HG03342 (cell line): Measurements from ENCODE around the gene SMG6.

ENCODE experiments used
- ATAC-seq: cut with Tn5 transposase; IDR thresholded peaks from one replicate; pipeline ENCODE4 v1.9.1; 2021; ENCODE audit warnings: mild to moderate bottlenecking, moderate library complexity; ENCODE audit not compliant: unreplicated experiment

The SMG6 gene

GRCh38 chr17:2035541-2036488 is 267.8 kb downstream of the SMG6 start:
- ATAC-seq: no peak

GRCh38 chr17:2034806-2035540 is 268.6 kb downstream of the SMG6 start:
- ATAC-seq: no peak

- ATAC-seq: no peak
Measured at GRCh38 chr17:2034157-2034556, 269.4 kb downstream of the SMG6 start.

- no peak for ATAC-seq
Measured at GRCh38 chr17:2033153-2033552, 270.4 kb downstream of the SMG6 start.

- ATAC-seq: peak; percentile 4
Measured at GRCh38 chr17:2030779-2031163, 272.8 kb downstream of the SMG6 start.

- ATAC-seq: peak; percentile 61
Measured at GRCh38 chr17:2029911-2030778, 273.4 kb downstream of the SMG6 start, which contains the start of gene DPH1. Gene DPH1, plus strand, starts transcription at chr17:2030153. Its CDS starts 17 bp downstream, at chr17:2030170.

GRCh38 chr17:2028737-2029136 is 274.8 kb downstream of the SMG6 start:
- no peak for ATAC-seq

- ATAC-seq: no peak
Measured at GRCh38 chr17:2028234-2028614, 275.4 kb downstream of the SMG6 start.

- no peak for ATAC-seq
Measured at GRCh38 chr17:2027528-2028233, 275.9 kb downstream of the SMG6 start.

GRCh38 chr17:2025622-2026309 is 277.8 kb downstream of the SMG6 start:
- ATAC-seq: no peak

- ATAC-seq: no peak
Measured at GRCh38 chr17:2025220-2025621, 278.4 kb downstream of the SMG6 start, which contains the start of gene RTN4RL1. Gene RTN4RL1, minus strand, starts transcription at chr17:2025334. Its CDS starts 469 bp downstream, at chr17:2024865.

GRCh38 chr17:2024572-2025219 is 278.9 kb downstream of the SMG6 start:
- ATAC-seq: no peak

- no peak for ATAC-seq
Measured at GRCh38 chr17:2023692-2024571, 279.7 kb downstream of the SMG6 start.

GRCh38 chr17:2023256-2023655 is 280.3 kb downstream of the SMG6 start:
- ATAC-seq: no peak

- ATAC-seq: no peak
Measured at GRCh38 chr17:2022647-2023240, 280.8 kb downstream of the SMG6 start.

- no peak for ATAC-seq
Measured at GRCh38 chr17:2020721-2021120, 282.9 kb downstream of the SMG6 start.

GRCh38 chr17:2019723-2020122 is 283.9 kb downstream of the SMG6 start:
- no peak for ATAC-seq
